GM23338 (cell line): ENCODE measurements around the gene FHL2.

Source experiments
- CREB1 ChIP-seq: fragments of 250-450 bp; sonication (Bioruptor Pico); IDR thresholded peaks from 2 replicates; pipeline ENCODE4 v1.5.0; 2020; ENCODE audit warnings: low read depth, mild to moderate bottlenecking, moderate library complexity
- CTCF ChIP-seq, 2 experiments: fragments of 200-600 bp in 1 of 2; sonication (generic) in 1 of 2; conservative IDR thresholded peaks; 2 replicates each; pipeline versions ENCODE4 v1.5.1 to v1.6.1; 2016 to 2017; ENCODE audit warnings: antibody characterized with exemption in 2 of 2, low read depth in 2 of 2, mild to moderate bottlenecking in 2 of 2, moderate library complexity in 1 of 2
- EZH2 ChIP-seq: fragments of 200-600 bp; sonication (generic); IDR thresholded peaks from one replicate; pipeline ENCODE4 v1.8.0; 2017; ENCODE audit warnings: antibody characterized with exemption, mild to moderate bottlenecking, low read depth; ENCODE audit not compliant: unreplicated experiment
- REST ChIP-seq: IDR thresholded peaks from one replicate; pipeline ENCODE4 v1.6.1; 2018; ENCODE audit warnings: antibody characterized with exemption; ENCODE audit not compliant: unreplicated experiment
- ZNF331 ChIP-seq: fragments of 250-450 bp; sonication (Bioruptor Pico); IDR thresholded peaks from 2 replicates; pipeline ENCODE4 v1.5.0; 2020; ENCODE audit warnings: low read depth, mild to moderate bottlenecking, moderate library complexity

- TF ChIP-seq EZH2, result no peak
- TF ChIP-seq ZNF331 (CRISPR knock-in tag), result no peak
- TF ChIP-seq REST, result no peak
- TF ChIP-seq CREB1 (CRISPR knock-in tag), result no peak
- TF ChIP-seq CTCF (conservative IDR thresholded peaks at IDR 0.05; ENCODE audit: low read depth in 2 of 2), result no peak
Observed at GRCh38 chr2:105425936-105426625, 27.2 kb upstream of the FHL2 start.
